GM18870 (cell line): ENCODE data around the gene EMILIN3.

ENCODE experiments used
- ATAC-seq: cut with Tn5 transposase; IDR thresholded peaks from one replicate; pipeline ENCODE4 v1.9.1; 2021; ENCODE audit warnings: moderate library complexity; ENCODE audit not compliant: unreplicated experiment

Gene EMILIN3

DNA sequence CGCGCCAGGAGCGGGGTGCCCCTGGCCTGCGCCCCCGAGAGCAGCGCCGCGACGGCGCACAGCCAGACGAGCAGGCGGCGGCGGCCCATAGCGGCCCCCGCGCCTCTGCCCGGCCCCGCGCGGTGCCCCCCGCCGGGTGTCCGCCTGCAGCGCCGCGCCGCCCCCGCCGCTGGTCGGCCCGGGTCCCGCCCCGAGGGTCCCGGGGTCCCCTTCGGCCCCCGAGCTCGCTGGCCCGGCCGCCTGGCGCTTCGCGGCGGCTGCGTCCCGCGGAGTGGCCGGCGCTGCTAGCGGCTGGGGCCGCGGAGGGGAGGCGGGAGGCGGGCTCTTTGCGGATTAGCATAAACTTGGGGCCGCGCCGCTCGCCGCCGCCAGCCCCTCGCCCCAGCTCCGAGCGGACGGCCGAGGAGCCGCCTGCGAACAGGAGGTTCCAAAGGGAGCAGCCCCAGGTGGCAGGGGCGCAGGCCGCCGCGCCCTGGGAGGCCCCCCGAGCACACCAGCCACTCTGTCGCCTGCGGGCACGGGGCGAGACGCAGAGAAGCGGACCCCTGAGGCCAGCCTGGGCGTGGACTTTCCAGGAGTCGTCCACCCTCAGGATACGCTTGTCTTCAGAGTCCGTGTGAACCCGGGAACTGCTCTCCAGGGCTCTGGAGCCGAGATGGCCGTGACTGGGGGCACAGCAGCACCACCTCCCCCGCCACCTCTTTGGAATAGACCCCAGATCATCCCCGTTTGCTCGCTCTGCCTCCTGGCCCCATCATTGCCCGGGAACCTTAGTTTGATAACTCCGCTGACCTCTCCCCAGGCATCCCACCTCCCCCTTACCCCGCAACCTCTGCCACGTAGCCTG lies at the start of gene EMILIN3:
Gene EMILIN3, minus strand, starts transcription at position 273 of the 847 bp plus-strand sequence. Its CDS starts 184 bp downstream, at position 89.
- no peak for ATAC-seq

- ATAC-seq: no peak
Measured at GRCh38 chr20:41415191-41415590, 48.6 kb upstream of the EMILIN3 start.

- ATAC-seq: no peak
Measured at GRCh38 chr20:41413169-41413568, 46.6 kb upstream of the EMILIN3 start.

GRCh38 chr20:41412324-41413120 lies 45.9 kb upstream of the EMILIN3 start:
- no peak for ATAC-seq

DNA sequence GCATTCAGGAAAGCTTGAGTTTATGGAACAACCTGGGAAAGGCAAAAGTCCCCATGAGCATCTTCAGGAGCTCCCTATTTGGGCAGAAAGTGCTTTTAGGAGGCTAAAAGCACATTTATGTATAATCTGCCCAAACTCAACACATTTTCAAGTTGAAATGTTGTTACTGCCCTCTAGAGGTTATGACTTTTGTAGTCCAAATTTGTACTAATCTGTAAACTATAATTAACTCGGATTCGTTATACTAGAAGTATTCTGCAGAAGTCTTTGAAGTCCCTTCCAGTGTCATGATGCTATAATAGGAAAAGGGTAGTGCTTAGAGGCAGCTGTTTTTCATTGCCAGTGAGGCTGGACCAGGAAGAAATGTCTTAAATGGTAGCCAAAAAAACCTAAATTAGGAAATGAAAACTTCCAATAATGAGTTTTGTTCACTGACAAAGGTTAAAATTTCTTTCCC lies 44.8 kb upstream of the EMILIN3 start:
- no peak for ATAC-seq

DNA sequence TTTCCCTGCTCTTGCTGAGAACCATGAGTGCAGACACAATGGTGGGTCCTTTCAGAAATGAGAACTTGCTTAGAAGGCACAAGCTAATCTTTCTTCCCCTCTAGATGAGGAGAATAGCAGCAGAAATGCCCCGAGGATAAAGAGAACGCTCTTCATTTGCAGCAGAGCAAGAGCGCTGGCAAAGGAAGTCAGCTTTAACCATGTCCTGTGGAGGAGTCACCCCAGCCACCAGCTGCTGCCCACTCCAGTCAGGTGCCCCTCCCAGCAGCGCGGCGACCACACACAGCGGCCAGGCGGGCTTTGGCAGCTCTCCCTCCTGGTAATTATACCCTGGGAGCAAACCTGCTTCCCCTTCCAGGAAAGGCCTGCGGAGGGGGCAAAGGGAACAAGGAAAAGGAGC lies 42.4 kb upstream of the EMILIN3 start:
- no peak for ATAC-seq

GRCh38 chr20:41408156-41408794 lies 41.7 kb upstream of the EMILIN3 start:
- no peak for ATAC-seq

DNA sequence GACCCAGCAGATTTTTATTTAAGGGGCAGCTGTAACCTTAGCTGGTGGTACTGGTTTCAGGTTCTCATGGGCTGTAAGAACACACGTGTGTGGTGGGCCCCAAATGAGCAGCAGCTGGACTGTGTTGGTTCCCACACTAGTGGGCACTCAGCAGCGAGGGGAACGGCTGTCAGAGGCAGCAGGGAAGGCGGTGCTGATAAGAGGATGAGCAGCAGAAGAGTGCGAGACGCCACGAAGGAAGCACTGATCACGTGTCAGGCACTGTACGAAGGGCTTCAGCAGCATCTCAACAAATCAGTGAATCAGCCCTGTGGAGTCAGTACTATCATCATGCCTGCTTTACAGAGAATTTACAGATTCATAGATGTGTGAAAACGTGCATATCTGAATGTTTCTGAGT lies 41.0 kb upstream of the EMILIN3 start:
- no peak for ATAC-seq

- no peak for ATAC-seq
Measured at GRCh38 chr20:41406896-41407444, 40.4 kb upstream of the EMILIN3 start.

DNA sequence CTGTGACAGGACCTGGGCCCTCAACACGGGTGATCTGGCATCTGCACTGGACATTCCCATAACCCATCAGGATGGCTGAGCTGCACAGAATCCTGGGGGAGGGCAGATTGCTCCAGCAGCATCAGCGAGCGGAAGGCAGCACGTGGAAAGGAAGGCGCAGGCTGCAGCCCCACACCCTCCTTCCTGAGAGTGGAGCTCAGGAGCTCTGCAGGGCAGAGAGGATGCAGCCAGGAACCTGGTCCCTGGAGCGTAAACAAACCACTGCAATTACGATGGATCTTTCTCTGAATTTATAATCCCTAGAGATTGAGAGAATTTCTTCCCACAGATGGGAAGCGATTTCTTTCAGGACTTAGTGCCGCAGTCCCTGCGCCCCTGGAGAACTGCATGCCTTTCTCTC lies 39.7 kb upstream of the EMILIN3 start:
- ATAC-seq: no peak

DNA sequence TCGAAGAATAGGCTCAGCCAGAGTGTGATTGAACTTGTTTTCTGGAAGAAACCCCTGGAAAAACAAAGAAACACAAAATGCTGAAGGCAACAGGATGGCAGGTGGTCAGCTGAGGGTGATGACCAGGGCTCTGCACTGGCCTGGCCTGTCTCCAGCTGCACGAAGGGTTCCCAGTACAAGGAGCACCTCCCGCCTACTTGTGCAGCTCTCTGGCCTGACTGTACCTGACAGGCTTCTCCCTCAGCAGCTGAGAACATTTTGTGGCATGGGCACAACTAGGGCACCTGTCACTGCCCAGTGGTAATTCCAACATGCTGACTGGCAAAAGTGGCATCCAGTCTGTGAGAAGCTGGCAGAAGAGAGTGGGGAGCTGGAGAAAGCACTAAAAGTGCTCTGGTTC lies 38.8 kb upstream of the EMILIN3 start:
- no peak for ATAC-seq

DNA sequence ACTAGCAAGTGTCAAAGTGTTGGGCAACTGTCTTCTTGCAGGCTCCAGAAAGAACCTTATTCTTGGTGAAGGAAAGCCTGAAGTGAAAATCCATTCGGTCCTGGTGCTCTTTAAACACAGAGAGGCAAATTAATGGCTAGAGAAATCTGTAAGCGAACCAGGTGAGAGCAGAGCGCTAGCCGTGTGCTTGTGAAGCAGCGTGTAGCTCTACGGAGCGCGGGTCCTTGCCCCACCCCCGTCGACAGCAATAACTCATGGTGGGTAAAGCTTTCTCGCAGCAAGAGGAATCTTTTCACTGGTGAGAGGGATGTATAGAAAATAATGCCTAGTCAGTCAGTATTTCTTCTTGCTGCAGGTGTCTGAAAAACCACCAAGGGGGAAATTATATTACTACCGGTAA lies 37.0 kb upstream of the EMILIN3 start:
- ATAC-seq: no peak

DNA sequence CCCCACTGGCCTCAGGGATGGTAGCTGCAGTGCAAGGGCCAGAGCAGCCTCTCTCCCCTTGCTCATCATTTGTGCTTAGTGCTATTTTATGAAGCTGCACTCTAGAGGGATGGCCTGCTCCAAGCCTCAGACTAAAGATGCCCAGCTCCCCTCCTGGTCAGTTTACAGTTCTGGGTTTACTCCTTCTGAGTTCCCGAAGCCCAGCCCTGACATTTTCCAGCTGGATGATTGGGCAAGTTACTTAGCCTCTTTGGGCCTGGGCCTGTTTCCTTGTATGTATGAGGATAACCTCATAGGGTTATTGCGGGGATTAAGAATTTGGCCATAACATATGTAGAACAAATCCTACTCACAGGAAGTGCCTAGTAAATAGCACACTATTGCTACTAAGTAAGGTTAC lies 31.8 kb upstream of the EMILIN3 start:
- no peak for ATAC-seq

DNA sequence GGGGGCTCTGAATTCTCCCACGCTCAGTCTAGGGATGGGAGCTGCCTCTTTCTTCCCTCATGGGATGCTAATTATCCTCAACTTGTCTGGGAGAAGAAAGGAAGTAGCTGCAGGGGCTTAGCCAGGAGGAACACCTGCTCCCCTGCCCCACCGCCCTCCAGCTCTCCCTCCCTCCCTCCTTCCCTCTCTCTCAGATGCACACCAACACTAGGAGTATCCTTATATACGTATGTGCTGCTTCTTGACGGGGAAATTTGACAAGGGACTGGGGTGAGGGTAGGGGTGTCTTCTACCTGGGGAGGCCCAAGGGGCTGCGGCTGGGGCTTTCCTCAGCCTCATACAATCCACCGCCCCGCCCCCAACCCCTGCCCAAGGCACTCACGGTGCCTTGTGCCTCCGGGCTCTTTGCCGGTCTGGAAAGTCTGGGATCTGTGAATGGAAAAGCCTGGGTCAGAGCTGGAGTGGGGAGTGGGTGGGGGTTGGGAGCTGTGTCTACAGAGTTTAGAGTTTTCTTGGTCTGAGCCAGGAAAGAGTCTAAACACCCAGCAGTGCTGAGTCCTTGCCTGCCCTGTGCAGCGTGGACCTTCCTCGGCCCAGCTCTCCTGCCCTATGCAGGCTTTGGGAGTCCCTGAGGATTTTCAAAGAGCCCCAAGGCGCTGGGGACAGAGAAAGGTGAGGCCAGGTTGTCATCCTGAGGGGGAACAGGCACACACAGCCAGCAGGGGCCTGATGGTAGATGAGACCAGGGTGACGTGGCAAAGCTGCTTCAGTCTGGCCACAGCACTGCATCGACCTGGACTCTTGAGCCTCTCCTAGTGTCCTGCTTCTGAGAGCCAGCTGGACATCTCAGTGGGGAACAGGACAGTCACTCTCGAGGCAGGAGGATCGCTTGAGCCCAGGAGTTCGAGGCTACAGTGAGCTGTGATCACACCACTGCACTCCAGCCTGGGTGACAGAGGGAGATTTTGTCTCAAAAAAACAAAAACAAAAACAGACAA lies 29.3 kb upstream of the EMILIN3 start:
- ATAC-seq: no peak

DNA sequence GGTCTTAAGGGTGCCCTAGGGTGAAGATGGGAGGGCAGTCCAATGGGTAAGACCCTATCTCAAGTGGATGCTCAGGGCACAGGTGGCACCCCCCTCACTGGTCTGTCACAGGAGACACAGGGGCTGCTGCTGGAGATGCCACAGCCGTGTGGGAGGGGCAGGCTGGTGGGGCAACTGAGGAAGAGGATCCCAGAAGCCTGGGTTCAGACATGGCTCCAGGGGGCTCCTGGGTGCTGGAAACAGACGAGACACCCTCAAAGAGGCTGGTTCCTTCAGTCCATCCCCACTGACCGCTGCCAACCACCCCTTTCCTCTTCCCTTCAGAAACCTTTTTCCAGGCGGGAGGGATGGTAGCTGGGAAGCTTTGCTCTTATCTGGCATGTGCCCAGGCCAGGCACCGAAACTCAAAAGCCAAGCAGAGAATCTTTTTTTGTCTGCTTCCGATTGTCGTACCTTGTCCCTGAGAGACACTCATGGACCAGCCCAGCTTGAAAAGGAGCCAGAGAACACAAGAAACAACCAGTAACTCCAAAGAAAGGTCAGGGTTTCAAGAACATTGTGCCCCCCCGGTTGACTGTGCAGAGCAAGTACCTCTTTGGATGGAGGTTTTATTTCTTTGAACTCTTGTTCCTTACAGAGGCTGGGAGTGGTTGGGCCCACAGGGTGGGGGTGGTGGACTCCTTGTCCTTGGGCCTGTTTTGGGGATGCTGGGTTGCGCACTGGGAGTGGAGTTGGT lies 28.5 kb upstream of the EMILIN3 start:
- no peak for ATAC-seq

DNA sequence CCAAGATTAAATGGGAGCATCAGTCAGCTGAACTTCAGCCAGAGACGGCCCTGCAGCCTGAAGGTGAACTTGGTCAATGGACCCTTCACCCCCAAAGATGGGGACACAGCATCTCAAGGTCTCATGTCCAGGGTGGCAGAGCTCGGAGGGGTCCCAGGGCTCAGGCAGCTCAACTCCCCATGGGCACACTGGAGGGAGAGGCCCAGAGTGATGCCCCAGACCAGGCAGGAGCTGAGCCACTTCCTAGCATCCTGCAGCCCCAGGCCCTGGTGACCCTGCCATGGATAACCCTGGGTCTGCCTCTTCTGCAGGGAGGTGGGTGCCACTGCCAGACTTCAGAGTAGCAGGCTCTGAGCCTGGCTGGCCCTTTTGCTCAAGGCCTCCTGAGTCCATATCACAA lies 27.5 kb upstream of the EMILIN3 start:
- no peak for ATAC-seq

GRCh38 chr20:41393705-41394066 lies 27.1 kb upstream of the EMILIN3 start:
- ATAC-seq: no peak

DNA sequence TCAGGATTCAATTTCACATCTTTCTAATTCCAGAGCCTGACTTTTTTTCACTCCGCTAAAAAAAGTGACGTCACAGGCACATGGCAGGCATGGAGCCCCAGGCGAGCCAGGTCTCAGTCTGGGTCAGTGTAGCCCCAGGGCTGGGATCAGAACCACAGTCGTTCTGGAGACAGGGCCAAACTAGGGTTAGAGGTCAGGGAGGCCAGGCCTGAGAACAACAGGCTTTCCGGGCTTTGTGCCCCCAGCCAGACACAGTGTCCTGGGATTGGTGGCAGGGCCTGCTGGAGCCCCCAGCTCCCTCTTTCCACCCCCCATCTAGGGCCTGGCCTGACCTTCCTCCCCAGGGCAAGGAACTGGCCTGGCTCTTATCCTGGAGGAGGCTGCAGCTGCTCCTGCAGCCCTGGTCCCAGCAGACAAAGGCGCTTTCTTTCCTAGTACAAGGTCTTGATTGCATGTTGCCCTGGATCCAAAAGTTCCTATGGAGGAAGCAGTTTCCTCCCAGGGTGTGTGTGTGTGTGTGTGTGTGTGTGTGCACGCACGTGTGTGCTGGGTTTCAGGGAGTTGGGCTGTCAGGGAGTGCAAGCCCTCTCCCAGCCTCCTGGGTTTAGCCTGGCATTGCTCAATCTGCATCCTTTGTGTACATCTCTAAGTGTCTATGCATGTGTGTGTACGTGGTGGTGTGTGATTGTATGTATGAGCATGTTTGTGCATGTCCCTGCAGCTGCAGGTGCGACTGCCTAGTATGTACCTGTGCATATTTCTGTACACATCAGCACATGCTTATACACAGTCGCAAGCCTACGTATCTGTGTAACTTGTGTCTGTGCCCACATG lies 26.5 kb upstream of the EMILIN3 start:
- no peak for ATAC-seq

- ATAC-seq: no peak
Measured at GRCh38 chr20:41392295-41392694, 25.7 kb upstream of the EMILIN3 start.
